Measurements from ENCODE around the gene WBP4.

Gene WBP4

DNA sequence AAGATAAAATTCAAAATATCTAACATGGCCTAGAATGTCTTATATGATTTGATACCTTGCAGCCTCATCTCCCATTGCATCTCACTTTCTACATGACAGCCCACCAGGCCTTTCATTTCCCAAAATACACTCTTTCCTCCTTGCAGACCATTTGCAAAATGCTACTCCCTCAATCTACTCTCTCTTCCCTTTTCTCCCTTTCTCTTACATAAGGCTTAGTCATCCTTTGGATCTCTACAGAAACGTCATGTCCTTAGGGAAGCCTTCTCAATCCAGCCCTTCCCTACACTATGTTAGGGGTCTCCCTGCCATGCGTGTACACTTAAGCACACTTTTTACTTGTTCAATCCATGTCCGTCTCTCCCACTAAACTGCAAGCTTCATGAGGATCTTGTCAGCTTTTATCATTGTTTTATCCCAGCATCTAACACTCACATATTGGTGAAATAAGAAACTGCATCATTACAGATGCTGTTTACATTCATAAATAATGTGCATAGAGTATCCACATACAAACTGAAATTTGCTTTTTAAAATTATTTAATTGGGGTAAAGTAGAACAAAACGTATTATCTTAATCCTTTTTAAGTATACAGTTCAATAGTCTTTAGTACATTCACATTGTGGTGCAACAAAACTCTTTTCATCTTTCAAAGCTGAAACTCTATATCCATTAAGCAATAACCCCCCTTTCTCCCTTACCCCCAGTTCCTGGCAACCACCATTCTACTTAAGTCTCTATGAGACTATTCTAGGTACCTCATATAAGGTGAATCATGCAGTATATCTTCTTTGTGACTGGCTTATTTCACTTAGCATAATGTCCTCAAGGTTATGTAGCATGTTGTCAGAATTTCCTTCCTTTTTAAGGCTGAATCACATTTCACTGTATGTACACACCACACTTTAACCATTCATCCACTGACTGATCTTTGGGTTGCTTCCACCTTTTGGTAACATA lies 11.5 kb upstream of the WBP4 start:
- peak in 1 of 2 donors; percentile 62 for DNase-seq

DNA sequence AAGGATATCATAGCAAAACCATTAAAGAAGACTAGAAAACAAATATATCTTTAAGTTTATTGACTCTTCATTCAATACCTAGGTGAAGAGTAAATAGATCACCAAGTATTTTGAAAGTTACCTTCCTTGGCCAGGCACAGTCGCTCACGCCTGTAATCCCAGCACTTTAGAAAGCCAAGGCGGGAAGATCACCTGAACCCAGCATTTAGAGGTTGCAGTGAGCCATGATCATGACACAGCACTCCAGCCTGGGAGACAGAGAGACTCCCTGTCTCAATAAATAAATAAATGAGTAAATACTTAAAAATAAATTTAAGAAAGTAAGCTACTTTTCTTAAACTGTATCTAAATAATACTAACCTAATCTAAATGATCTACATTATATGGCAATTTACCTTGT lies 8.9 kb upstream of the WBP4 start:
- no peak for DNase-seq

DNA sequence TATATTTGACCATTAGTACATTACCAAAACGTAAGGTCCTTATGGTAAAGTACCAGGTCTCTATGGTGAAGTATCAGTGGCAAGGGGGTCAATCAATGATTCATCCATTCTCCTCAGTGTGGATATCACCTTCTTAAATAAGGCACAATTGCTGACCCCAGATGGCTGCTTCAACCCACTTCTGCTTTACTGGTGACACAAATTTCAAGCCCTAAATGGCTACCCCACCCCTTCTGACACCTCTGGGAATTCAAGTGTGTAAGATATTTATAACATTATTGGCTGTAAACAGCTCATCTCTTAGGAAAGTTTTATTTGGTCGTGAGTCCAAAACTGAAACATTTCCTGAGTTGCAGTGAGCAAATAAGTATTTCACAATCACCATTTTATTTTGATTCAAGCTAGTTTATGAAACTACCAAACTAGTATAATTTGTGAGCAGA lies 7.9 kb upstream of the WBP4 start:
- peak in 1 of 2 donors; percentile 73 for DNase-seq

DNA sequence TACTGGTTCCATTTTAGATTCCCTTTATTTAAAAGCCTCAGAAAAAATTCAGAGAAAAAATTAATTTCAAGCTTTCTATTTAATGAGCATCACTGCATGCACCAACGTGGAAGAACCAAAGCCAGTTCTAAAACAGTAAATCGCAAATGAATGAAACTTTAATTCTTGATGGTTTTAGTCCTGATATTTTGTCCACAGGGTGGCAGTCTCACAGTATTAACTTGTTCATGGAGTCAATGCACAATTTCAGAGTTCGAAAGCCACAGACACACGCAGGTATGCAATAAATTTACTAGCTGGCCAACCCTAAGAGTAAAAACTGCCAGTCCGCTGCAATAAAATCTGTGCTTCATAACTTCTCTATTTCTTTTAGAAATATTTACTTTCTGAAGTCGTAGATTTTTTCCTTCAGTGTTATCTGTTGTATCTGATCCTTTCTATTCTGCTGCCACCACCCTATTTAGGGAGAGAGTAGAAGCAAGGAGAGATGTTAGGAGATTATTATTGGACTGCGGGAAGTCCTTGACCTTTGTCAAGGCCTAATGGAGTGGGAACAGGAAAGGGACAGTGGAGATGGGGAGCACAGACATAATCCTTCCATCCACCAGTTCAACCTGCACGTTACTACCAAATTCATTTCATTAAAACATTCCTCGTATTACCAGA lies 7.0 kb upstream of the WBP4 start:
- DNase-seq: peak in 1 of 2 donors; percentile 17

DNA sequence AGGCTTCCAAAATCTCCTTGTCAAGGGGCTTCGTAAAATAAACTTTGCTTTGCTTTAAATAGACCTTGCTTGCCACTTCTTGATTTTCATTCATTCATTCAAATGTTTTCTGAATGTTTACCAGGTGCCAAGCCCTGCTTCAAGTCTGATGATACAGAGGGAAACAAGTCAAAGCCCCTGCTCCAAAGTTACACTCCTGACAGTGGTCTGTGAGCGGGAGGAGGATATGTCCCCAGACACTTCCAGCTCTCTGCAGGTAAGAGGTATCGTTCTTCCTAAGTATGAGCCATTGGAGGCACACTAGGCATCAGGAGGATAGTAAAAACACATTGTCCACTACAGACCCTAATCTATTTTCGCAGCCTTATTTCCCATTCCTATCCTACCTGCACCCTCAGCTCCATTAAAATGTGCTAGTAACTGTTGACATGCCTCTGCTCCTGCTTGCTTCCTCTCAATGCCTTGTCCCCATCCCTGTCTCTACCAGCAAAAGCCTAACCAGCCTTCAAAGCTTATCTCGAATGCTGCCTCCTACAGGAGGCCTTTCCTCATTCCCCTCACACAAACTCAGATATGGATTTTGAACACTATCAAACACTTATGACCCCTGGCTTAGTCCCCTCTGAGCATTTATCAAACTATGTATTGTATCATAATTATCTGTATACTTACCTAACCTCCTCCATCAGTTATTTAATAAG lies 6.2 kb upstream of the WBP4 start:
- DNase-seq: no peak

DNA sequence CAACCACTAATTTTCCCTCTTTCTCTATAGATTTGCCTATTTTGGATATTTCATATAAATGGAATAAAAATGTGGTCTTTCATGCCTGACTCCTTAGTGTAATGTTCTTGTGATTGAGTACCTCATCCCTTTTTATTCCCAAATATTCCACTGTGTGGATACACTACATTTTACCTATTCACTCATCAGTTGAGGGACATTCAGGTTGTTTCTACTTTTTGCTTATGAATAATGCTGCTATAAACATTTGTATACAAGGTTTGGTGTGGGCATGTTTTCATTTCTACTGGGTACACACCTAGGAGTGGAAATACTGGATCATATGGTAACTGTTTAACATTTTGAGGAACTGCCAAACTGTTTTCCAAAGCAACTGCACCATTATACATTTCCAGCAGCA lies 5.1 kb upstream of the WBP4 start:
- no peak for DNase-seq

DNA sequence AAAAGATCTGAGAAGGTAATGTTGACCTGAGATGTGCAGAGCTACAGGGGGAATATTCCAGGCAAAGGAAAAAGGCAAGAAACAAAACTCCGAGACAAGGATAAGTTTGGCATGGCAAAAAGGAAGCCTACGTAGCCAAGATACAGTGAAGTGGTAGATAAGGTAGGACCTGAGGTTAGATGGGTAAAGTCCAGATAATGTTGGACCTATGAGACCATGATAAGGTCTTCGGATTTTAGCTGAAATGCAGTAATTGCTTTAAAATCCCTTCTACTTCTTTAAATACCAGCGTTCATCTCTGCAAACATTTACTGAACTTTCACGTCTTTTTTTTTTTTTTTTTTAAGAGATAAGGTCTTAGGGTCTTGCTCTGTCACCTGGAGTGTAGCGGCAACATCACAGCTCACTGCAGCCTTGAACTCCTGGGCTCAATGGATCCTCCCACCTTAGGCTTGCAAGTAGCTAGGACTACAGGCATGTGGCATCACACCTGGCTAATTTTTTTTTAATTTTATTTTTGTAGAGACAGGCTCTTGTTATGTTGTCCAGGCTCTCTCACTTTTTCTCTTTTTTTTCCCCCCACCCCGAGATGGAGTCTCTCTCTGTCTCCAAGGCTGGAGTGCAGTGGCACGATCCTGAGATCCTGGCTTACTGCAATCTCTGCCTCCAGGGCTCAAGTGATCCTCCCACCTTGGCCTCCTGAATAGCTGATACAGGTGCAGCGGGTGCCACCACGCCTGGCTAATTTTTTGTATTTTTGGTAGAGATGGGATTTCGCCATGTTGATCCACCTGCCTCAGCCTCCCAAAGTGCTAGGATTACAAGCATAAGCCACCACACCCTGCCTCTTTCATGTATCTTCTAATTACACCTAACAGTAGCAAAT lies 4.2 kb upstream of the WBP4 start:
- no peak for DNase-seq

DNA sequence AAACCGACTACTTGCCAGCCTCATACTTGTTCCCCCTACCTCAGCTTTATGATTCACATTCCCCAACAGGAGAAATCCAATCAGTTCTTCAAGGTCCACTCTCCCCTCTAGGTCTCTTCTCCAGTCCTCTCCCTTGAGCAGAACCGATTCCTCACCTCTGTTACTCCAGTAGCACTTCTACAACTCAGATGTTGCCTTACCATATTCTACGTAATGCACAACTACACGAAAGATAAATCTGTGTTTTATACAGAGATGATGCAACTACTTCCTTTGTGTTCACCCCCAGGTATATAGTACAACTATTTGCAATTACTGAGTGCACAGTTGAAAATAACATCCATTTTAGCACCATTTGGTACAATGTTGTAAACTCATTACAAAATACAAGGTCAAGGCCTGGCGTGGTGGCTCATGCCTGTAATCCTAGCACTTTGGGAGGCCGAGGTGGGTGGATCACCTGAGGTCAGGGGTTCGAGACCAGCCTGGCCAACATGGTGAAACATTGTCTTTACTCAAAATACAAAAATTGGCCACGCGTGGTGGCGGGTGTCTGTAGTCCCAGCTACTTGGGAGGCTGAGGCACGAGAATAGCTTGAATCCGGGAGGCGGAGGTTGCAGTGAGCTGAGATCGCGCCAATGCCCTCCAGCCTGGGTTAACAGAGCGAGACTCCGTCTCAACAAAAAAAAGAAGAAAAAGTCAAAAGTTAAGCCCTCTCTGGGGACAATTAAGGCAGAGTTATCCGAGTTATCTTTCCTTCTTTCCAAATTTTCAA lies 2.8 kb upstream of the WBP4 start:
- no peak for DNase-seq

DNA sequence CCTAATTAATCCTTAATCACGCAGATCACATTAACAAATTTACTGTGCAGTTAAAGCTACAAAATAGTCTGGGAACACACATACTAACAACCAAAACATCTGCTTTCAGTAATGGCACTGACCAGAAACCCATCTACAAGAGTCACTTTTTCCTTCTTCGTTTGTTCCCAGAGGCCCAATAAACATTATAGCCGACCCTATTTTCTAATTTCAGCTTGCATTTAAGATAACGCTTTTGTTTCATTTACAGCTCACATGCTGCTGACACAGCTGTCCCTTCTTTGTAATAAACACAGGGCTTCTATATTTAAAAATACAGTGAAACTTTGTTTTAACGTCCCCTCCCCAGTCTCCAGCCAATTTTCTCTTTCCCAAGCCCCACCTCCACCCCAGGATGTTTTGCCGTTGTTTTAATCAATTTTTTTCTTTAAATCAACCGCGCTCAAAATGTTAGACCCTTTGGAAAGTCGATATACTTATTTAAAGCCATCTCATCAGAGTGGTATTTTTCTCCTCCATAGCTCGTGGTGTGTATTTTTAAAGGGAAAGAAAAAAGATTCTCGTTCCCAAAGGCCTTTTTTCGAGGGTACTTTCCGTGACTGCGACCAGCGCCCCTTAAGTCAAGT lies 1.7 kb upstream of the WBP4 start:
- DNase-seq: no peak

DNA sequence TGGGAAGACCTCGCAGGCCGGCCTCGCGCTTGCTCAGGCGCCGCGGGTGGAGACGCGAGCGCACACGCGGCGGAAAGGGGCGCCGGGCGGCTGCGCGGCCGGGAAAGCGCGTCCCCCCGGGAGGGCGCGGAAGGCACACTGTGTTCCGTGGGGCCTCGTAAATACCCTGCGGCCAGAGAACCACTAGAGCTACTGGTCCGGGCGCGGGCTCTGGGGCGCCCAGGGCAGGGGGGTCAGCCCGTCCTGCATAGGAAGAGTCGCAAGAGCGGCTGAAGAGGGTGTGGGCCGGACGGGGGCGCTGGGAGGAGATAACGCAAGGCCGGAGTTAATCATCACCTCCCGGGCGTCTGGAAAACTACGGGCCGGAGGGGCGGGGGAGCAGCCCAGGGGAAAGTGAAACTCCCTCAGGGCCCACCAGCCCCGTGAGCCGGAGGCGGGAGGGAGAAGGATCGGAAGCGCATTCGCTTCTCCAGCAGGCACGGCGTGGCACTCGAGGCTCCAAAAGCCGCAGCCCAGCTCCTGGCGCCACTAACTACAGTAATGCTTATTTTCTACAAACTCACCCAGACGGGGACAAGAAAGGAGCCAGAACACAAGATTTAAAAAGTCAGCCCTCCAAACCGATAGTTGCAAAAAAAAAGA lies 1.1 kb upstream of the WBP4 start:
- peak; percentile 78 to 86 for DNase-seq

DNA sequence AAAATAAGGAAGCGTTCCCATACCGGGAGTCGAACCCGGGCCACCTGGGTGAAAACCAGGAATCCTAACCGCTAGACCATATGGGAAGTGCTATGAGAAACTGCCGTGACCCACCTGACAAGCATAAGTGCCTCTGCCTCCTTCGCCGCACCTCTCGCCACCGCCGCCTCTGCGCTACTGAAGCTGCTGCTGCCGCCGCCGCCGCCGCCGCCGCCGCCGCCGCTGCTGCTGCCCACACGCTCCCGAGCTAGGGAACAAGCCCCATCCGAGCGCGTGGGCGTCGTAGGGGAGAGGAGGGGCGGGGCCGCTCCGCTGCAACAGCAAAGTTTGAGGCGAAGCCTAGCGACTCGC lies 610 bp upstream of the WBP4 start:
- DNase-seq: peak; percentile 80 to 91

DNA sequence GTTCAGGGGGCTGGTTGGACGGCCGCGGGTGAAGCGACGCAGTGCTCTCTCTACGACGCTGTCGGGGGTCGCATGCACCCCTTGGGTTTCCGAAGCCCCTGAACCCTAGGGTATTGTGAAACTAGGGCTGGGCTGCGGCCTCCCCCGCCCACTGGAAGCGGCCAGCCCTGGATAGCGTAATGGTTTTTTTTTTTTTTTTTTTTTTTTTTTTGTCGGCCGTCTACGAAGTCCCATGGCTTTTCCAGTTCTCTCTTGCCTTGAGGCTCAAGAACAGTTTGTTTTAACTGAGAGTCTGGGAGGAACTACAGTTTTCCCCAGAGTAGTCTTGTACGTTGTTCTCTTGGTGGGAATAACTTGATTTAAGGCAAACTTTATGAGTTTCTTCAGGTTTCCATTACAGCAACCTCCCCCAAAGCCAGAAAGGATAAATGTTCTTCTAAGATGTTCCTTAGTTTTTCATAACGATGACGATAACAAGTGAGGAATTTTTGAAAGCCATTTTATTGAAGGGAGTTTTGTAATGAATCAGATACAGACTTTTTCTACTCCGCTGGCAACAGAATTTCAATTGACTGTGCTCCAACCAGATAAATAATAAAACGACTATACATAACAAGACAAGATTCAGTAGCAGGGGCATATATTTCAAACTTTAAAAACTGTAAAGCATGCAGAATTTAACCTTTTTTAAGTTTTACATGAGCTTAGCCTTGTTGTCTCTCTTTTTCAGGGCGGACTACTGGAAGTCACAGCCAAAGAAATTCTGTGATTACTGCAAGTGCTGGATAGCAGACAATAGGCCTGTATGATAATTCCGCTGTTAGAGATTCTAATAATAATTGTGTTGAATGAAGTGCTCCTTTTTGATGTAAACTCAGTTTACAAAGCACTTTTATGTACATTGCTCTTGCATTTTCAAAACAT lies 867 bp downstream of the WBP4 start:
- DNase-seq: no peak

DNA sequence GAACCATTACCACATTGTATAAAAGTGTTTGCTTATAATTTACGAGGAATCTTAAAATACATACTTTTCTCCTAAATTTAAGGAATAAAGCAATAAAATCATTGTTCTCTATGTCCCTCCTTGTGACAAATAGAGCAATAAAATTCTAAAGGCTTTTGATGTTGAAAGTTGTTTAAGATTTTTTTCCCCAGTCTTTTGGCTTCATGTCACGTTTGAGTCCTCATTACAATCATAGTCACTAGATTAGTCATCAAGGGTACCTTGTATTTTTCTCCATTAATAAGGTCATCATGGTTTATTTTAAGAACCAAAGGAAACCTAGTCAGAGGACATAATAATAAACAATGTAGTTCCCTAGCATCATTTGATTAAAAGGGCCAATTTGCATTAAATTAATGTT lies 3.2 kb downstream of the WBP4 start:
- DNase-seq: no peak

DNA sequence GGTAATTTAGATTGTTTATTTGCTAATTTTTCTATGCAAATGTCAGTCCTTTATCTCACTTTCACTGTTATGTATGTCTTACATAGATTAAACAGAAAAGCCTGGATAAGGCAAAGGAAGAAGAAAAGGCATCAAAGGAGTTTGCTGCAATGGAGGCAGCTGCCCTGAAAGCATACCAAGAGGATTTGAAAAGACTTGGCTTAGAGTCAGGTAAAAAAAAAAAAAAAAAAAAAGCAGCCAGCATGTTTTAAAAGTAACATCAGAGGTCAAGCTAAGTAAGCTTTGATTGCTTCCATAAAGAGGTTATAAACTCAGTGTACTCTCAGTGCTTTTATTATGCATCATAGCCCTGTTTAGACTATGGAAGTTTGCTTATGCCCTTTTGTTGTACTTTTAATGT lies 3.8 kb downstream of the WBP4 start:
- DNase-seq: no peak

DNA sequence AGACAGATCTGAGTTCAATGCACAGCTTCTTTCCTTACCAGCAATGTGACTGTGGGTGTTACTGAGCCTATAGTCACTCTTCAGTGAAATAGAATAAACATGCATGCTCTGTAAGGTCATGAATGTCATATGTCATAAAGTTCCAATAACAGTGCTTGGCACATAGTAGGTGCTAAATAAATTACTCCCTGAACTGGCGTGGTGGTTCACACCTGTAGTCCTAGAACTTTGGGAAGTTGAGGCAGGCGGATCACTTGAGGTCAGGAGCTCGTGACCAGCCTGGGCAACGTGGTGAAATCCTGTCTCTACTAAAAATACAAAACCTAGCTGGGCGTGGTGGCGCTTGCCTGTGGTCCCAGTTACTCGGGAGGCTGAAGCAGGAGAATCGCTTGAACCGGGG lies 13.2 kb downstream of the WBP4 start:
- DNase-seq: no peak

DNA sequence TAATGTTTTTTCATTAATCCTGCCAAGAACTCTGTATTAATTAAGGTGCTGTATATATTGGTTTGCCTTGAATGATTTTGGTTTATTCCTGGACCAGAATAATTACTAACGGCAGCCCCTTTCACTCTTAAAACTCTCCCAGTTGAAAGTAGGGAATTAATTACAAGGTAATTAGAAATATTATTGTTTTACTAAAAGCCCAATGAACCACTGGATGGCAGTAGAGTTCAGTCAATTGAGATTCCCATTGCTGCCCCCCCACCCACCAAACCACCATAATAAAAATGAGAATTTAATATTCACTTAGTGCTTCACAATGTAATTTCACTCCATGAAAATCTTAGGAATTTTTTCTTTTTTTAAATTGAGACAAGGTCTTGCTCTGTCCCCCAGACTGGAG lies 13.7 kb downstream of the WBP4 start:
- DNase-seq: peak in 1 of 2 donors; percentile 24

DNA sequence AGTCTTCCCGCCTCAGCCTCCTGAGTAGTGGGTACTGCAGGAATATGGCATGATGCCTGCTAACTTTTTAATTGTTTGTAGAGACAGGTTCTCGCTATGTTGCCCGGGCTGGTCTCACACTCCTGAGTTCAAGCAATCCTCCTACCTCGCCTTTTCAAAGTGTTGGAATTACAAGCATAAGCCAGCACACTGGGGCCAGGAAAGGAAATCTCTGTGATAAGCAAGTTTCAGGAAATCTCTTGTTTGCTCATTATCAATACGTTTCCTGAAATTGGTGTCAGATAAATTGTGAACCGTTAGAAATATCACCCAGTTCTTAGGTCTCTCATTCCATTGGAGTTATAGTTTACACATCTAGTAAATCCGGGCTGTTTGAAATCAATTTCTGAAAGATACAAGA lies 14.2 kb downstream of the WBP4 start:
- DNase-seq: no peak

DNA sequence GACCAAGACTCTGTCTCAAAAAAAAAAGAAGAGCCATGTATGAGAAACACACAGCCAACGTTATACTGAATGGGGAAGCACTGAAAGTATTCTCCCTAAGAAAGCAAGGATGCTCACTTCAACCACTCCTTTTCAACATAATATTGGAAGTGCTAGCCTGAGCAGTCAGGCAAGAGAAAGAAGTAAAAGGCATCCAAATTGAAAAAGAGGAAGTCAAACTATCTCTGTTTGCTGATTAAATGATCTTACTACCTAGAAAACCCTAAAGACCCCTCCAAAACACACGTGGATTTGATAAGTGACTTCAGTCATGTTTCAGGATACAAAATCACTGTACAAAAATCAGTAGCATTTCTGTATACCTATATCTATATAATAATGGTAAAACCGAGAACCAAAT lies 16.2 kb downstream of the WBP4 start:
- DNase-seq: no peak

DNA sequence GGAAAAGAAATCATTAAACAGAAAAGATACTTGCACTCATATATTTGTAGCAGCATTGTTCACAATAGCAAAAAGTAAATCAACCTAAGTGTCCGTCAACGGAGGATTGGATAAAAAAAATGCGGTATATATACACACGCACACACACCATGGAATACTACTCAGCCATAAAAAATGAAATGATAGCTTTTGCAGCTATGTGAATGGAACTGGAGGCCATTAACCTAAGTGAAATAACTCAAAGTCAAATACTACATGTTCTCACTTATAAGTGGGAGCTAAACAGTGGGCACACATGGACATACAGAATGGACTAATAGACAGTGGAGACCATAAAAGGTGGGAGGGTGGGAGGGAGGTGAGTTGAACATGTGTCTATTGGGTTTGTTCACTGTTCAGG lies 18.4 kb downstream of the WBP4 start:
- no peak for DNase-seq
